ENCODE data around the gene QSOX2.
A peak's percentile ranks its signal among the peaks of the same experiment; 100 is the strongest.

The QSOX2 gene

GRCh38 chr9:136255896-136256890 lies 10.6 kb upstream of the QSOX2 start:
- no peak overlapping the region for H3K27ac ChIP-seq (ENCODE audit: extremely low read depth, low read depth, low read length)
- POLR2A ChIA-PET = interaction anchor here (1.2 kb wide), 1 partner anchor 11 kb away, joined by 4 read pairs; no protein-coding TSS in a partner anchor
- H3K4me1 ChIP-seq (ENCODE audit: control insufficient read depth, insufficient read depth, low read length) = no peaks in the 10 kb centered on the region
- no peaks in the 10 kb centered on the region for H3K9me3 ChIP-seq (ENCODE audit: control insufficient read depth, insufficient read depth, low read depth, low read length)
- no peaks in the 10 kb centered on the region for H3K36me3 ChIP-seq (ENCODE audit: control insufficient read depth in 2 of 2, insufficient read depth in 1 of 2, low read length in 2 of 2)
- no peak for TF ChIP-seq ZNF404 (tag by site-specific recombination; IDR thresholded peaks at IDR 0.05)
- no peak for TF ChIP-seq ZNF629 (tag by site-specific recombination; IDR thresholded peaks at IDR 0.05)
- TF ChIP-seq GLIS2 (tag by site-specific recombination; IDR thresholded peaks at IDR 0.05) = 0 out of 2 replicates have a peak, but pooled peaks have one; percentile 35
- H3K4me3 ChIP-seq (ENCODE audit: low read depth, low read length) = no peak overlapping the region
- CTCF ChIA-PET = interaction anchor here (0.6 to 1.8 kb wide), 8 partner anchors 8 to 762 kb away, joined by 3 to 7 read pairs (median 3); no protein-coding TSS in a partner anchor

GRCh38 chr9:136255166-136255538 lies 9.5 kb upstream of the QSOX2 start:
- no peaks in the 10 kb centered on the region for H3K4me1 ChIP-seq (ENCODE audit: control insufficient read depth, insufficient read depth, low read length)
- POLR2A ChIA-PET = interaction anchor here (0.6 to 1.4 kb wide), 3 partner anchors 12 to 80 kb away, joined by 3 to 5 read pairs (median 3); no protein-coding TSS in a partner anchor

More at GRCh38 chr9:136255166-136255538, 9.5 kb upstream of the QSOX2 start:
- no peak for TF ChIP-seq HOXD13 (CRISPR knock-in tag; IDR thresholded peaks at IDR 0.05; ENCODE audit: borderline replicate concordance)
- peak; percentile 78 for TF ChIP-seq ZBTB48 (tag by site-specific recombination; IDR thresholded peaks at IDR 0.05)
- 0 out of 2 replicates have a peak, but pooled peaks have one; percentile 15 for TF ChIP-seq KLF8 (tag by site-specific recombination; IDR thresholded peaks at IDR 0.05)
- TF ChIP-seq KLF17 (tag by site-specific recombination; IDR thresholded peaks at IDR 0.05) = no peak; the same call in 1 of the 2 replicates
- no peak for TF ChIP-seq ZNF776 (tag by site-specific recombination; IDR thresholded peaks at IDR 0.05; ENCODE audit: borderline replicate concordance)
- TF ChIP-seq GLIS1 (tag by site-specific recombination; IDR thresholded peaks at IDR 0.05) = 0 out of 2 replicates have a peak, but pooled peaks have one; percentile 6
- TF ChIP-seq ZNF600 (tag by site-specific recombination; IDR thresholded peaks at IDR 0.05) = 0 out of 2 replicates have a peak, but pooled peaks have one; percentile 23
- TF ChIP-seq ZNF112 (tag by site-specific recombination; IDR thresholded peaks at IDR 0.05) = no peak
- 0 out of 2 replicates have a peak, but pooled peaks have one; percentile 29 for TF ChIP-seq ZNF335 (tag by site-specific recombination; conservative IDR thresholded peaks at IDR 0.05)
- TF ChIP-seq EGR2 (tag by site-specific recombination; IDR thresholded peaks at IDR 0.05; ENCODE audit: low read depth) = peak; percentile 91
- 0 out of 2 replicates have a peak, but pooled peaks have one; percentile 17 for TF ChIP-seq PRDM10 (tag by site-specific recombination; IDR thresholded peaks at IDR 0.05)
- TF ChIP-seq PATZ1 (tag by site-specific recombination; IDR thresholded peaks at IDR 0.05) = peak; percentile 58
- TF ChIP-seq ZNF837 (tag by site-specific recombination; IDR thresholded peaks at IDR 0.05) = no peak
- TF ChIP-seq KLF1 (tag by site-specific recombination; IDR thresholded peaks at IDR 0.05) = peak; percentile 92
- TF ChIP-seq KLF9 (tag by site-specific recombination; IDR thresholded peaks at IDR 0.05; ENCODE audit: low read depth) = peak; percentile 59; the same call in 1 of the 2 replicates
- TF ChIP-seq SP7 (tag by site-specific recombination; IDR thresholded peaks at IDR 0.05) = peak; percentile 57
- TF ChIP-seq GLIS2 (tag by site-specific recombination; IDR thresholded peaks at IDR 0.05) = peak; percentile 62; the same call in 1 of the 2 replicates
- TF ChIP-seq ZFHX2 (tag by site-specific recombination; conservative IDR thresholded peaks at IDR 0.05) = peak; percentile 98
- TF ChIP-seq ZNF830 (tag by site-specific recombination; IDR thresholded peaks at IDR 0.05; ENCODE audit: low read depth) = no peak
- Histone ChIP-seq H3K4me3 (ENCODE audit: low read depth, low read length) (no peak overlapping the region), H3K9me3 (ENCODE audit: control insufficient read depth, insufficient read depth, low read depth, low read length) (no peaks in the 10 kb centered on the region), H3K27ac (ENCODE audit: extremely low read depth, low read depth, low read length) (no peak overlapping the region), H3K36me3 (ENCODE audit: control insufficient read depth in 2 of 2, insufficient read depth in 1 of 2, low read length in 2 of 2) (no peaks in the 10 kb centered on the region)
- CTCF ChIA-PET = no interaction called here

All from HEK293 (cell line).